ENCODE measurements around the gene COX8A.

COX8A gene

DNA sequence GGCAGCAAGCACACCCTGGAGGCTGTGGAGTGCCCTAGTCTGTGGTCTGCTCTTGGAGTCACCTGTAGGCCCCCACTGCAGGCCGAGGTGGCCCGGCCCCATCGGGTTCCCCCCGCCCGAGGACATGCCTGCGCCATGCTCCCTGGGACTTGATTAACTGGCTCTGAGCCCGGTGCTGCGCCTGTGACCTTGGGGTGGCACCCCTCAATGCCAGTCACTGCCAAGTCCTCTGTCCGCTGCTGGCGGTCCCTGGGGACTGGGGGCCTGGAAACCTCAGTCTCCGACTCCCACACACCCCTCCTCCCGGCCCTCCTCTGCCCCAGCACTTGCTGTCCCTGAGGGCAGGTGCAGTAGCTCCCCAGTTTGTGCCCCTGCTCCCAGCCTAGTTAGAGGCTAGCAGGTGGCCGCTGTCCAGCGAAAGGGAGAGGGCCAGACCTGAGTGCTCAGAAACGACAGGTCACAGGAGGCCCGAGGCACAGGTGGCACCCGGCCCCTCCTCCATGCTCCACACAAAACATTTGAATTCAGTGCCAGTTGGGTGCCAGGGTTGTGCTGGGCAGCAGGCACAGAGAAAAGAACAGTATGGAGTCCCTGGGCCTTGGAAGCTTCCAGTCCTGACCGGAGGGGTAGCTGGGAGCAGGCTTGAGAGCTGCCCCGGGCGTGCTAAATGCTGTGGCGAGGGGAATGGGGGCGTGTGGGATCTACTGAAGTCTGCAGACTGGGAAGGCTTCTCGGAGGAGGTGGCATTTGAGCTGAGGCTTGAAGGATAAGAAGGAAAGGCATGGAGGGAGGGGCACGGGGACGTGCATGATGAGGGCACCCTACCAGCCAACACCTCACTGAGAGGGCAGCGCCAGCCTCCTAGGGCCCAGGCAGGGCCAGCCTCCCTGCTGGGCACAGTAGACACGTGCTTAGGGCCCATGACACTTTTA is 45.0 kb downstream of the COX8A start:
- Histone ChIP-seq H3K27me3 (ENCODE audit: control insufficient read depth in 2 of 2, insufficient read depth in 2 of 2, low read length in 2 of 2) (no peaks in the 10 kb centered on the region), H3K4me3 (ENCODE audit: low read length in 2 of 2) (no peak overlapping the region), H3K36me3 (ENCODE audit: control insufficient read depth in 2 of 2, insufficient read depth in 2 of 2, low read length in 2 of 2) (no peaks in the 10 kb centered on the region), H3K9ac (ENCODE audit: low read depth in 1 of 2, low read length in 2 of 2) (no peak overlapping the region), H3K27ac (ENCODE audit: low read depth in 2 of 2, low read length in 2 of 2) (no peak overlapping the region), H3K9me3 (ENCODE audit: control insufficient read depth in 2 of 2, low read length in 2 of 2) (no peaks in the 10 kb centered on the region), H3K4me1 (ENCODE audit: control insufficient read depth in 2 of 2, insufficient read depth in 2 of 2, low read length in 2 of 2) (no peaks in the 10 kb centered on the region)

DNA sequence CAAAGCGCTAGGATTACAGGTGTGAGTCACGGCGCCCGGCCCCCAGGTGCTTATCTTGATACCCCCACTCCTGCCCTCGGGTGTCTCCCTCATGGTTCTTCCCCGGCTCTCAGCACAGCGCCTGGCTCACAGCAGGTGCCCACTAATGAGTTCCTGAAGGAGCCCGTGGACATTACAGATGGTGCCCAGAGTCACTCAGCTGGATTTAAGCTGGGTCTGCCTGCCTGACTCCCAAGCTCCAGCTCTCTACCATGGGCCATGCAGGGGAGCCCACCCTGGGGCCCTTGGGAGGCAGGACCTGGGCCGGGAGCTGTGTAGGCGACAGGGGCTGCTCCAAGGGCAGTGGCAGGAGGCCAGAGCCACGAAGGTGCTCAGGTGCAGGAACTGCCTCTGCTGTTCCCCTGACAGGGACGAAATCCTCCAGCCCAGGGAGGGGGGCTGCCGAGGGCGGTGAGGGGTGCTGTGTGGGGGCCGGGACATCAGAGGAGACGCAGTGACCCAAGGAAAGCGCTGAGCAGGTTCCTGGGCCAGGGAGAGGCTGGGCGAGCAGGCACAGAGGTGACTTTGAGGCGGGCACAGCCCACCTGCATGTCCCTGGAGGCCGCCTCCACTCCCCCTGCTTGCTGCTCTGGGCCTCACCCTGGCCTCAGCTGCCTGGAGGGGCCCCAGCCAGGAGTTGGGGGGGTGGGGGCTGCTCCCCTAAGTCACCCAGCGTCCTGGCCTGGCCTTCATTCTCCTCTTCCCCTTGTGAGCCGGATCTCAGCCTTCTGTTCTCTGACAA is 46.7 kb downstream of the COX8A start:
- no peak overlapping the region for H3K4me3 ChIP-seq (ENCODE audit: low read length in 2 of 2)
- H3K9ac ChIP-seq (ENCODE audit: low read depth in 1 of 2, low read length in 2 of 2): no peak overlapping the region
- no peak overlapping the region for H3K27ac ChIP-seq (ENCODE audit: low read depth in 2 of 2, low read length in 2 of 2)
- no peaks in the 10 kb centered on the region for H3K36me3 ChIP-seq (ENCODE audit: control insufficient read depth in 2 of 2, insufficient read depth in 2 of 2, low read length in 2 of 2)
- no peaks in the 10 kb centered on the region for H3K27me3 ChIP-seq (ENCODE audit: control insufficient read depth in 2 of 2, insufficient read depth in 2 of 2, low read length in 2 of 2)
- no peaks in the 10 kb centered on the region for H3K4me1 ChIP-seq (ENCODE audit: control insufficient read depth in 2 of 2, insufficient read depth in 2 of 2, low read length in 2 of 2)
- no peaks in the 10 kb centered on the region for H3K9me3 ChIP-seq (ENCODE audit: control insufficient read depth in 2 of 2, low read length in 2 of 2)

DNA sequence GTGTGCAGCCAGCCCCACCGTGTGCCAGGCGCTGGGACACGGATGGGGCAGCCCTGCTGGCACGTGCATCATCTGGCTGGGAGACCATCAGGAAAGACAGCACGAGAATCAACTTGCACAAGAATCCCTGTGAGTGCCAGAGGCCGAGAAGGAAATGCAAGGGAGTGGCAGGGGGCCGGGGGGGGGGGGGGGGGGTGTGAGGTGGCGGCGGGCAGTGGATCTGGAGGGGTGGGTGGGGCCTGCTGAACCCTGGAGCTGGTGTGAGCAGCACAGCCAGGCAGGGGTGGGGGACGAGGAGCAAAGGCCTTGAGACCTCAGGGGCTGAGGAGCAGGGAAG is 47.3 kb downstream of the COX8A start:
- Histone ChIP-seq H3K27ac (ENCODE audit: low read depth in 2 of 2, low read length in 2 of 2) (no peak overlapping the region), H3K9me3 (ENCODE audit: control insufficient read depth in 2 of 2, low read length in 2 of 2) (no peaks in the 10 kb centered on the region), H3K27me3 (ENCODE audit: control insufficient read depth in 2 of 2, insufficient read depth in 2 of 2, low read length in 2 of 2) (no peaks in the 10 kb centered on the region), H3K4me3 (ENCODE audit: low read length in 2 of 2) (no peak overlapping the region), H3K4me1 (ENCODE audit: control insufficient read depth in 2 of 2, insufficient read depth in 2 of 2, low read length in 2 of 2) (no peaks in the 10 kb centered on the region), H3K9ac (ENCODE audit: low read depth in 1 of 2, low read length in 2 of 2) (no peak overlapping the region), H3K36me3 (ENCODE audit: control insufficient read depth in 2 of 2, insufficient read depth in 2 of 2, low read length in 2 of 2) (no peaks in the 10 kb centered on the region)

DNA sequence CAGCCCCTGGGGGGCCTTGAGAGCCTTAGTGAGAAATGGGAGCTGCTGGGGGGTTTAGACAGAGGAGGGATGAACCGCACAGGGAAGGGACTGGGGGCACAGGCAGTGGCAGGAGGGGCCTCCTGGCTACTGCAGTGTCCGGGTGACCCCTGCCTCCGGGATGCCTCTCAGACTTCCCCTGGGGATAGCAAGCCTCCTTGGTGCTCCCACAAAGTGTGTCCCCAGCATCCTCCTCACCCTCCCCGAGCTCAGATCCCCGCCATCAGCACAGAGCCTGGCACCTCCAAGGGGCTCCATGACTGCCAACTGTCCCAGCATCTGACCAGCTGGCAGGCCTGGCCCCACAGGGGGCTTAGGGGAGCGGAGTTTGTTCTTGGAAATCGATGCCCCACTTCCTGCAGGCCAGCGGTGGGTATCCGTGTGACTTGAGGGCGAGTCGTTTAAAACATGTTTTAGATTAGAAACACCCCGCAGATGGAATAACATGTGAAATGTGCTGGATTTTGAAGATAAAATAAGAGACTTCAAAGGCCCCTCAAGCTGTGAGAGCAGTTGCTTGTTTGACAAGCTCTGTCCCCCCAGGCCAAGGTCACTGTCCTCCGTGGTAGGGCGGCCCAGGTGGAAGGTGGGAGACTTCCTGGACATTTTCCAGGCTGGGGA is 47.8 kb downstream of the COX8A start:
- H3K4me1 ChIP-seq (ENCODE audit: control insufficient read depth in 2 of 2, insufficient read depth in 2 of 2, low read length in 2 of 2): no peaks in the 10 kb centered on the region
- no peak overlapping the region for H3K4me3 ChIP-seq (ENCODE audit: low read length in 2 of 2)
- no peaks in the 10 kb centered on the region for H3K9me3 ChIP-seq (ENCODE audit: control insufficient read depth in 2 of 2, low read length in 2 of 2)
- no peaks in the 10 kb centered on the region for H3K27me3 ChIP-seq (ENCODE audit: control insufficient read depth in 2 of 2, insufficient read depth in 2 of 2, low read length in 2 of 2)
- H3K36me3 ChIP-seq (ENCODE audit: control insufficient read depth in 2 of 2, insufficient read depth in 2 of 2, low read length in 2 of 2): no peaks in the 10 kb centered on the region
- no peak overlapping the region for H3K9ac ChIP-seq (ENCODE audit: low read depth in 1 of 2, low read length in 2 of 2)
- no peak overlapping the region for H3K27ac ChIP-seq (ENCODE audit: low read depth in 2 of 2, low read length in 2 of 2)

DNA sequence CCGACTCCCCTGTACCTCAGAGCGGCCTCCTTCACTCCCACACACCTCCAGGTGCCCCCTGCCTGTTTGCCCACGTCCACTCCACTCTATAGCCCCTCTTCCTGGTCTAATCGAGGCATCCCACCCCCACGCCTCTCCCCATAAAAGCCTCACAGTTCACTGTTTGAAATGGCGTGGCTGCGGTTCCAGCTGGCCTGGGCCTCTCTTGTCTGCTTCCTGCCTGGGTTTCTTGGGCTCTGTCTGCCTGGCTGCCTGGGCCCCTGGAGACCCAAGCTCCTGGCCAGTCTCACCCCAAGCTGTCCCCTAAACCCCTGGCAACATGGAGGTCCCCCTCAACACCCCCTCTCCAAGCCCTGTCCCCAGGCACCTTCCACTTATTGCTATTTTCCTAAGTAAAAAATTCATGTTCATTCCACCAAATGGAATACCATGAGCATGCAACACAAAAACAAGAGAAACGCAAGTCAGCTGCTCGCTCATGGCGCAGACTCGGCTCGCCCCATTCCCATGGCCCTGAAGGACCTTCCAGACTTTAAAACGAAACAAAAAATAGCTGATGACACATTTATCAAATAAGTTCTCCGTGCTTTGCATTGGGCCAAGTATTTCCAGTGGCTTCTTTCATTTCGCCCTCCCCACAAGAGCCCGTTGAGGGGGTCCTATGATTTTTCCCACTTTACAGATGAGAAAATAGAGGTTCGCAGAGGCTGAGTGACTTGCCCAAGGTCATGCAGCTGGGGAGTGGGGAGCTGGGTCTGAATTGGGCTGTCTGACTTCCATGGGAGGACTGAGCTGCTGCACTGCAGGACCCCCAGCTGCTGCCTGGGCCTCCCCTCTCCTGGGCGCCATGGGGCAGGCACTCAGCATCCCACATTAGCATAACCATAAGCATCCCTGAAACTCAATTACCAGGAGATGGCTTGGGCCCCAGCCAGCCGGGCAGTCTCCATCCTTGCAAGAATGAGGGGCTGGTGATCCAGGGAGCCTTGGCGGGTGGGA is 49.6 kb downstream of the COX8A start:
- no peaks in the 10 kb centered on the region for H3K9me3 ChIP-seq (ENCODE audit: control insufficient read depth in 2 of 2, low read length in 2 of 2)
- no peaks in the 10 kb centered on the region for H3K36me3 ChIP-seq (ENCODE audit: control insufficient read depth in 2 of 2, insufficient read depth in 2 of 2, low read length in 2 of 2)
- H3K27me3 ChIP-seq (ENCODE audit: control insufficient read depth in 2 of 2, insufficient read depth in 2 of 2, low read length in 2 of 2): peaks cover 0 to 2% of the 10 kb centered on the region in 2 donors
- no peak overlapping the region for H3K4me3 ChIP-seq (ENCODE audit: low read length in 2 of 2)
- no peak overlapping the region for H3K27ac ChIP-seq (ENCODE audit: low read depth in 2 of 2, low read length in 2 of 2)
- H3K4me1 ChIP-seq (ENCODE audit: control insufficient read depth in 2 of 2, insufficient read depth in 2 of 2, low read length in 2 of 2): peaks cover 0 to 2% of the 10 kb centered on the region in 2 donors
- no peak overlapping the region for H3K9ac ChIP-seq (ENCODE audit: low read depth in 1 of 2, low read length in 2 of 2)

DNA sequence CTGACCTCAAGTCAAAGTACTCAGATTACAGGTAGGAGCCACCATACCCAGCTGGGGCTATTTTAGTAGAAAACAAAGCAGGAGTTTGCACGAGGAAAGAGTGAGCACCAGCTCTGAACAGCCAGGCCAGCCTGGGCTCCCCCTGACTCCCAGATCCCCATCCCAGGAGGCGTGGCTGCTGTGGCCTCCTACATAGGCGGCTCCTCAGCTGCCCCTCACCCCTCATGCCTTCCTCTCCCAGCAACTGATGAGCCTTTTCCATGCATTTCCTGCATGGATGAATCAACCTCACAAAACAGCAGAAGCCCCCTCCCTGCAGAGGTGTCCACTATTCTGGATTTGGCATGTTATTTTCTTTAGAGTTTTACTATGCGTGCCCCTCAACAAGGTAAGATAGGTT is 50.8 kb downstream of the COX8A start:
- H3K36me3 ChIP-seq (ENCODE audit: control insufficient read depth in 2 of 2, insufficient read depth in 2 of 2, low read length in 2 of 2): no peaks in the 10 kb centered on the region
- H3K9me3 ChIP-seq (ENCODE audit: control insufficient read depth in 2 of 2, low read length in 2 of 2): no peaks in the 10 kb centered on the region
- H3K4me1 ChIP-seq (ENCODE audit: control insufficient read depth in 2 of 2, insufficient read depth in 2 of 2, low read length in 2 of 2): peaks cover 0 to 2% of the 10 kb centered on the region in 2 donors
- peaks cover 0 to 2% of the 10 kb centered on the region in 2 donors for H3K27me3 ChIP-seq (ENCODE audit: control insufficient read depth in 2 of 2, insufficient read depth in 2 of 2, low read length in 2 of 2)
- H3K4me3 ChIP-seq (ENCODE audit: low read length in 2 of 2): no peak overlapping the region
- H3K9ac ChIP-seq (ENCODE audit: low read depth in 1 of 2, low read length in 2 of 2): no peak overlapping the region
- H3K27ac ChIP-seq (ENCODE audit: low read depth in 2 of 2, low read length in 2 of 2): no peak overlapping the region

All from mucosa of rectum (tissue), 2 donors.